Sigmoid colon (tissue), 4 donors: Measurements from ENCODE around the gene CLK3.

Experiments used
- EP300 ChIP-seq, 4 donors: sonication (generic); formaldehyde crosslinking; IDR thresholded peaks; one replicate each; pipeline ENCODE4 v1.6.1; 2017; ENCODE audit warnings: antibody characterized with exemption in 4 of 4
- POLR2A ChIP-seq, 2 donors: fragments of 450-650 bp; IDR thresholded peaks; one replicate each; pipeline ENCODE4 v1.6.1; 2016; ENCODE audit warnings: antibody characterized with exemption in 2 of 2, mild to moderate bottlenecking in 2 of 2, moderate library complexity in 2 of 2
- TF ChIP-seq, protein P1 (sequence below), 4 experiments: fragments of 450-650 bp in 3 of 4; fragments of 200-600 bp in 1 of 4; IDR thresholded peaks; one replicate each; pipeline ENCODE4 v1.5.1; 2016 to 2019; ENCODE audit warnings: antibody characterized with exemption in 4 of 4, mild to moderate bottlenecking in 3 of 4, moderate library complexity in 2 of 4

DNA sequence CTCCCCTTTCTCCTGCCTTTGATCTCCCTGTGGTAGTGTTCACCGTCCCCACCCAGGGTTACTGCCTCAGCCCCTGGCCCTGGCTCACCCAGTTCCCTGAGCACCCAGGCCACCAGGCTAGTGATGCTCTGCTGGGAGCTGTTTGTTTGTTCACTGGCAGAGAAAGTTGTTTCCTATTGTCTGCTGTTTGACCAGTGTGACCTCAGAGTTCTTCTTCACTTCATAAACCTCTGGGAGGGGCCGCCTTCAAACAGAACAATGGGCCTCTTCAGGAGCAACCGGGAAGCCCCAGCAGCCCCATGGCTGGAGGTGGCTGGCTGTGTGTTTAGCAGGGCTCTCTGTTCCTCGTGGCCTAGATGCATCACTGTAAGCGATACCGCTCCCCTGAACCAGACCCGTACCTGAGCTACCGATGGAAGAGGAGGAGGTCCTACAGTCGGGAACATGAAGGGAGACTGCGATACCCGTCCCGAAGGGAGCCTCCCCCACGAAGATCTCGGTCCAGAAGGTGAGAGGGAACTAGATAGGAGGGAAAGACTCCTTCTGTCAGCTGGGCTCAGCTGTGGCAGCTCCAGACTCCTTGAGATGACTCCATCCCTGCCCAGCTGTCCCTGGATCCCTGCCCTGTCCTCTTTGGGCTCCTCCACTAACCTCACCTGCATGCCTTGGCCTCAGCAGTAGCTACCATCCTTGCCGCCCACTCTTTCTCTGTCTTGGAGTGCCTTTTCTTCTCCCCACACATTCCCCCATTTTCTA, 3.4 kb downstream of the CLK3 start:
- TF ChIP-seq EP300 (IDR thresholded peaks at IDR 0.05) (no peak), POLR2A (IDR thresholded peaks at IDR 0.05) (no peak)
- TF ChIP-seq, protein P1, sequence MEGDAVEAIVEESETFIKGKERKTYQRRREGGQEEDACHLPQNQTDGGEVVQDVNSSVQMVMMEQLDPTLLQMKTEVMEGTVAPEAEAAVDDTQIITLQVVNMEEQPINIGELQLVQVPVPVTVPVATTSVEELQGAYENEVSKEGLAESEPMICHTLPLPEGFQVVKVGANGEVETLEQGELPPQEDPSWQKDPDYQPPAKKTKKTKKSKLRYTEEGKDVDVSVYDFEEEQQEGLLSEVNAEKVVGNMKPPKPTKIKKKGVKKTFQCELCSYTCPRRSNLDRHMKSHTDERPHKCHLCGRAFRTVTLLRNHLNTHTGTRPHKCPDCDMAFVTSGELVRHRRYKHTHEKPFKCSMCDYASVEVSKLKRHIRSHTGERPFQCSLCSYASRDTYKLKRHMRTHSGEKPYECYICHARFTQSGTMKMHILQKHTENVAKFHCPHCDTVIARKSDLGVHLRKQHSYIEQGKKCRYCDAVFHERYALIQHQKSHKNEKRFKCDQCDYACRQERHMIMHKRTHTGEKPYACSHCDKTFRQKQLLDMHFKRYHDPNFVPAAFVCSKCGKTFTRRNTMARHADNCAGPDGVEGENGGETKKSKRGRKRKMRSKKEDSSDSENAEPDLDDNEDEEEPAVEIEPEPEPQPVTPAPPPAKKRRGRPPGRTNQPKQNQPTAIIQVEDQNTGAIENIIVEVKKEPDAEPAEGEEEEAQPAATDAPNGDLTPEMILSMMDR (IDR thresholded peaks at IDR 0.05) = no peak
